Right atrium auricular region (tissue), 2 donors: Measurements from ENCODE around the gene GYPC. TPM values are rescaled to one million over a fixed set of nuclear protein-coding genes. Genes with fewer than 3 reads are reported as not detected.

Source experiments
- DNase-seq: peaks from one replicate; pipeline ENCODE4 v3.0.0-alpha.2; 2019; ENCODE audit warnings: low spot score
- H3K27ac ChIP-seq, 2 donors: fragments of 200-600 bp; sonication (generic); 1 replicate in 1 of 2; 2 replicates in 1 of 2; pipeline ENCODE4 v1.5.1; 2016 to 2019
- H3K27me3 ChIP-seq, 2 donors: fragments of 200-600 bp; sonication (generic); one replicate each; pipeline versions ENCODE4 v1.5.1 to v1.6.0; 2017 to 2019
- H3K36me3 ChIP-seq: fragments of 200-600 bp; sonication (generic); one replicate; pipeline ENCODE4 v1.5.1; 2016
- H3K4me1 ChIP-seq, 2 donors: fragments of 200-600 bp; sonication (generic); one replicate each; pipeline versions ENCODE4 v1.5.1 to v1.6.0; 2017 to 2019
- H3K4me3 ChIP-seq, 2 donors: fragments of 200-600 bp; sonication (generic); 1 replicate in 1 of 2; 2 replicates in 1 of 2; pipeline ENCODE4 v1.5.1; 2017 to 2019; ENCODE audit warnings: mild to moderate bottlenecking in 1 of 2, moderate library complexity in 1 of 2
- H3K9me3 ChIP-seq, 2 donors: fragments of 200-600 bp; sonication (generic); one replicate each; pipeline ENCODE4 v1.5.1; 2019
- total RNA-seq, 2 donors: library from RNA; depleted of rRNA; stranded (reverse); fragments of >200 nt; gene quantifications; one replicate each; pipeline ENCODE4 v1.1.0, GENCODE V29; 2016
- TF ChIP-seq, protein P1 (sequence below), 2 donors: fragments of 200-600 bp; sonication (generic); IDR thresholded peaks; one replicate each; pipeline ENCODE4 v1.5.1; 2019; ENCODE audit warnings: antibody characterized with exemption in 2 of 2

The GYPC gene
- total RNA-seq, 2 donors from 2014 or later = 53.8 to 74.9 TPM

GRCh38 chr2:126717928-126718327 lies 62.0 kb downstream of the GYPC start:
- H3K27ac ChIP-seq = no peak overlapping the region
- TF ChIP-seq, protein P1, sequence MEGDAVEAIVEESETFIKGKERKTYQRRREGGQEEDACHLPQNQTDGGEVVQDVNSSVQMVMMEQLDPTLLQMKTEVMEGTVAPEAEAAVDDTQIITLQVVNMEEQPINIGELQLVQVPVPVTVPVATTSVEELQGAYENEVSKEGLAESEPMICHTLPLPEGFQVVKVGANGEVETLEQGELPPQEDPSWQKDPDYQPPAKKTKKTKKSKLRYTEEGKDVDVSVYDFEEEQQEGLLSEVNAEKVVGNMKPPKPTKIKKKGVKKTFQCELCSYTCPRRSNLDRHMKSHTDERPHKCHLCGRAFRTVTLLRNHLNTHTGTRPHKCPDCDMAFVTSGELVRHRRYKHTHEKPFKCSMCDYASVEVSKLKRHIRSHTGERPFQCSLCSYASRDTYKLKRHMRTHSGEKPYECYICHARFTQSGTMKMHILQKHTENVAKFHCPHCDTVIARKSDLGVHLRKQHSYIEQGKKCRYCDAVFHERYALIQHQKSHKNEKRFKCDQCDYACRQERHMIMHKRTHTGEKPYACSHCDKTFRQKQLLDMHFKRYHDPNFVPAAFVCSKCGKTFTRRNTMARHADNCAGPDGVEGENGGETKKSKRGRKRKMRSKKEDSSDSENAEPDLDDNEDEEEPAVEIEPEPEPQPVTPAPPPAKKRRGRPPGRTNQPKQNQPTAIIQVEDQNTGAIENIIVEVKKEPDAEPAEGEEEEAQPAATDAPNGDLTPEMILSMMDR (IDR thresholded peaks at IDR 0.05) = no peak
- H3K36me3 ChIP-seq = no peaks in the 10 kb centered on the region
- H3K4me1 ChIP-seq = peaks cover 0 to 17% of the 10 kb centered on the region in 2 donors
- no peaks in the 10 kb centered on the region for H3K27me3 ChIP-seq
- peak; percentile 16 for DNase-seq
- H3K4me3 ChIP-seq = no peak overlapping the region
- H3K9me3 ChIP-seq = no peaks in the 10 kb centered on the region

- Histone ChIP-seq H3K36me3 (no peaks in the 10 kb centered on the region), H3K9me3 (no peaks in the 10 kb centered on the region), H3K27ac (peak overlapping the region; percentile 1 to 5), H3K4me3 (no peak overlapping the region), H3K27me3 (no peaks in the 10 kb centered on the region), H3K4me1 (peaks cover 0 to 17% of the 10 kb centered on the region in 2 donors)
- DNase-seq = peak; percentile 53
- TF ChIP-seq, protein P1 (IDR thresholded peaks at IDR 0.05) = no peak
Measured at GRCh38 chr2:126719191-126719832, 63.4 kb downstream of the GYPC start.

DNA sequence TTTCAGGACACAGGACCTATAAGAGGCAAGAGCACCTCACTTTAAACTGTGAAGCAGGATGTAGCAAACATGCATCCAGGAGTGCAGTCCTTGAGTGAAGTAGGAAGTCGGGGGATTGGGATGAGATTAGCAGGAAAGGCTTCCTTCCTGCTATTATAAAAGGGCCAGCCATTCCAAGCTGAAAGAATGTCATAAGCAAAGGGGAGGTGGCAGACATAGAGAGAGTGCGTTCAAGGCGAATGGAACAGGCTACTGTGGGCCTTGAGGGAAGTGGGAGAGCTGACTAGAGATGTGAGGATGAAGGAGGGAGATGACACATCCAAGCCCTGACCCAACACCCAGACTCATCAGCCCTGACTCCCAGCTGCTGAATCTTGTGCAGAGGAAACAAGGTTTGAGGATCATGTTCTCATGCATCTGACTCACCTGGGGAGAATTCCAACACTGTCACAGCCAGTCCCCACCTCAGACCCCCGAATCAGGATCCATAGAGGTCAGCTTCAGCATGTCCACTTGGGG lies 63.9 kb downstream of the GYPC start:
- H3K27ac ChIP-seq = peak overlapping the region; percentile 1 to 5
- H3K36me3 ChIP-seq = no peaks in the 10 kb centered on the region
- H3K27me3 ChIP-seq = no peaks in the 10 kb centered on the region

GRCh38 chr2:126720638-126721037 lies 64.7 kb downstream of the GYPC start:
- Histone ChIP-seq H3K36me3 (no peaks in the 10 kb centered on the region), H3K4me3 (no peak overlapping the region), H3K27ac (no peak overlapping the region), H3K27me3 (no peaks in the 10 kb centered on the region), H3K4me1 (peaks cover 0 to 17% of the 10 kb centered on the region in 2 donors), H3K9me3 (peaks cover 1 to 12% of the 10 kb centered on the region in 2 donors)
- TF ChIP-seq, protein P1 (IDR thresholded peaks at IDR 0.05) = no peak
- no peak for DNase-seq

More for the DNA sequence above, 63.9 kb downstream of the GYPC start:
- TF ChIP-seq, protein P1 (IDR thresholded peaks at IDR 0.05) = no peak
- peak; percentile 55 for DNase-seq
- Histone ChIP-seq H3K4me3 (no peak overlapping the region), H3K4me1 (peaks cover 0 to 17% of the 10 kb centered on the region in 2 donors), H3K9me3 (peaks cover 0 to 5% of the 10 kb centered on the region in 2 donors)

DNA sequence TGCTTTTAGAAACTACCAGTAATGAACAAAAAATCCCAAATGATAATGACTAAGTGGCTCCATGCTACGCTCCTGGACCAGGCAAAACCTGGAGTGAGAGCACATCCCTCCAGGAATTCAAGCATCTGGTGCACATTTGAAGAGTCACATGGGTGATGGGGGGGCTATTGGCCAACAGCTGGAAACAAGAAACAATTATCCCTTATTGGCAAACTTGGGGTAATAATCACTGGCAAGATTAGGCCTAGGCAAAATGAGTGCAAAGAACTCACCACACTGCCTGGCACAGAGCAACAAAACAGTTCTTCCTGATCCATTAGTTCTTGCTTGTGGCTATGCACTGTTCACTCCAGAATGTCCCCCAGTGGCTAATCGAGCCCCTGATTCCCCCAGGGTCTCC lies 66.1 kb downstream of the GYPC start:
- Histone ChIP-seq H3K36me3 (no peaks in the 10 kb centered on the region), H3K9me3 (peaks cover 4 to 14% of the 10 kb centered on the region in 2 donors), H3K27me3 (no peaks in the 10 kb centered on the region), H3K27ac (no peak overlapping the region), H3K4me3 (no peak overlapping the region), H3K4me1 (peaks cover 0 to 17% of the 10 kb centered on the region in 2 donors)
- DNase-seq = peak; percentile 36
- TF ChIP-seq, protein P1 (IDR thresholded peaks at IDR 0.05) = no peak
